ENCODE data around the gene GXYLT2. TPM values are rescaled to one million over a fixed set of nuclear protein-coding genes. Genes with fewer than 3 reads are reported as not detected.

Gene GXYLT2
- total and polyA plus RNA-seq, 2 donors (not counting 1 experiment from before 2014, with no cell fraction given): 6.6 to 25.9 TPM

DNA sequence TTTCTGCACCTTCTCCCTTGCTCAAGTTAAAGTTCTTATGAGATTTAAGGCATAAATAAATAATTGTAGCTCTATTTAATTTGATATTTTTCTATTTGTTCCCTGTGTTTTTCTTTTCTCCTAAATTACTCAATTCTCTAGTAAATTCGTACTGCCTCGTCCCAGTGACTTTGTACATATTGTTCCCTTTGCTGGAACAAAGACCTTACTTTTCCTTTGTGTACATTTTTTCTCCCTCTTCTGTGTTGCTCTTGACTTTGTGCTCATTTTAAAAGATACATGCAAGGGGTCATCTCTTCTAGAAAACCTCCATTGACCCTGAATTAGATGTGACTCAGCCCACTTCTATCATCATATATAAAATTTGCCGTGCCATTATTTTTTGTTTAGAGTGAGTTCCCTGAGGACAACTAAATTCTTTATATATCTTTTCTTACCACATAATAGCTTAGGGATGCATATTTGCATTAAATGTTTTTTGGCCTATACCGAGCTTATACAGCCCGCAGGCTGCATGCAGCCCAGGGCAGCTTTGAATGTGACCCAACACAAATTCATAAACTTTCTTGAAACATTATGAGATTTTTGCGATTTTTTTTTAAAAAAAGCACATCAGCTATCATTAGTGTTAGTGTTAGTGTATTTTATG lies 138.4 kb downstream of the GXYLT2 start:
- H4K20me1 ChIP-seq (ENCODE audit: control insufficient read depth, extremely low read depth, insufficient read depth, low read length): no peaks in the 10 kb centered on the region

More for the DNA sequence above, 138.4 kb downstream of the GXYLT2 start:
- DNase-seq (ENCODE audit: low read depth in 2 of 2): no peak
- Histone ChIP-seq H3K27ac (ENCODE audit: insufficient read depth, low read length) (no peak overlapping the region), H3K27me3 (ENCODE audit: control insufficient read depth, insufficient read depth, low read length) (no peaks in the 10 kb centered on the region), H3K36me3 (ENCODE audit: control insufficient read depth, insufficient read depth, low read length) (no peaks in the 10 kb centered on the region), H3K4me3 (replicated peaks in 1 of 4; ENCODE audit: control extremely low read depth in 1 of 4, insufficient read depth in 1 of 4, low read depth in 3 of 4, low read length in 4 of 4) (no peak overlapping the region), H3K9me3 (ENCODE audit: control insufficient read depth, insufficient read depth, low read depth, low read length) (no peaks in the 10 kb centered on the region), H2AFZ (ENCODE audit: low read length) (no peak overlapping the region), H3K9ac (ENCODE audit: insufficient read depth, low read length) (no peak overlapping the region), H3K4me1 (ENCODE audit: control insufficient read depth, extremely low read depth, insufficient read depth, low read length) (peaks cover 6% of the 10 kb centered on the region), H3K4me2 (ENCODE audit: extremely low read depth, insufficient read depth, low read length) (no peak overlapping the region), H3K79me2 (ENCODE audit: control insufficient read depth, insufficient read depth, low read length) (peaks cover 91% of the 10 kb centered on the region)
- no peak for TF ChIP-seq EZH2 (IDR thresholded peaks at IDR 0.05; ENCODE audit: low read length, missing control alignments)
- TF ChIP-seq, protein P1, sequence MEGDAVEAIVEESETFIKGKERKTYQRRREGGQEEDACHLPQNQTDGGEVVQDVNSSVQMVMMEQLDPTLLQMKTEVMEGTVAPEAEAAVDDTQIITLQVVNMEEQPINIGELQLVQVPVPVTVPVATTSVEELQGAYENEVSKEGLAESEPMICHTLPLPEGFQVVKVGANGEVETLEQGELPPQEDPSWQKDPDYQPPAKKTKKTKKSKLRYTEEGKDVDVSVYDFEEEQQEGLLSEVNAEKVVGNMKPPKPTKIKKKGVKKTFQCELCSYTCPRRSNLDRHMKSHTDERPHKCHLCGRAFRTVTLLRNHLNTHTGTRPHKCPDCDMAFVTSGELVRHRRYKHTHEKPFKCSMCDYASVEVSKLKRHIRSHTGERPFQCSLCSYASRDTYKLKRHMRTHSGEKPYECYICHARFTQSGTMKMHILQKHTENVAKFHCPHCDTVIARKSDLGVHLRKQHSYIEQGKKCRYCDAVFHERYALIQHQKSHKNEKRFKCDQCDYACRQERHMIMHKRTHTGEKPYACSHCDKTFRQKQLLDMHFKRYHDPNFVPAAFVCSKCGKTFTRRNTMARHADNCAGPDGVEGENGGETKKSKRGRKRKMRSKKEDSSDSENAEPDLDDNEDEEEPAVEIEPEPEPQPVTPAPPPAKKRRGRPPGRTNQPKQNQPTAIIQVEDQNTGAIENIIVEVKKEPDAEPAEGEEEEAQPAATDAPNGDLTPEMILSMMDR (conservative IDR thresholded peaks at IDR 0.05 in 1 of 2, IDR thresholded peaks at IDR 0.05 in 1 of 2; ENCODE audit: low read depth in 1 of 2, low read length in 2 of 2): no peak

Other genes with a start within 250 kb of the GXYLT2 start
- gene SHQ1, start 39.6 kb upstream of the GXYLT2 start, total RNA-seq: 12.2 and 15.9 TPM in 2 replicates
- gene SHQ1, start 39.6 kb upstream of the GXYLT2 start, polyA plus RNA-seq: 15.2 and 15.5 TPM in 2 replicates
- 65.6 and 86.5 TPM in 2 replicates for gene PPP4R2, start 108.8 kb downstream of the GXYLT2 start, total RNA-seq
- 26.6 and 35.5 TPM in 2 replicates for gene PPP4R2, start 108.8 kb downstream of the GXYLT2 start, polyA plus RNA-seq
- gene EBLN2, start 173.6 kb downstream of the GXYLT2 start, total RNA-seq: 3.0 and 3.1 TPM in 2 replicates
- gene EBLN2, start 173.6 kb downstream of the GXYLT2 start, polyA plus RNA-seq: 0.87 and 1.2 TPM in 2 replicates